Measurements from ENCODE around the gene RPS18.

DNA sequence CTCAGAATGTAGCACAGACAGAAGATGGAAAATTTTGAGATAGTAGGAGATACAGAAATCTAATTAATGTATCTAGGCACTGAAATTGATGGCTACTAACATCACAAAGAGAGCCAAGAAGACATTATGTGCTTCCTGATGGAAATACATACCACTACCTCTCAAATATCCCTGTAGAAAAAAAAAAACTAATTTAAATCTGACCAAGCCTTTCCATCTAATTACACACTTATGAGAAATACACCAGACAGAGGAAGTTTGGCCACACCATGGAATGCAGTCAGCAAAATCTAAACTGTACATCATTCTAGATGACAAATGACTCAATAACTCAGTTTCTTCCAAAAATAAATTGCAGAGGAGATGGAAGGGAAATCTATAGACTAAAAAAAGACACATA is 19.1 kb upstream of the RPS18 start:
- TF ChIP-seq NBN (conservative IDR thresholded peaks at IDR 0.05) (no peak), TCF7L2 (IDR thresholded peaks at IDR 0.05; ENCODE audit: low read depth, low read length) (no peak), SATB2 (CRISPR knock-in tag; IDR thresholded peaks at IDR 0.05) (no peak), YY1 (IDR thresholded peaks at IDR 0.05; ENCODE audit: insufficient read depth, insufficient replicate concordance, low read depth, low read length) (no peak)
- TF ChIP-seq, protein P1, sequence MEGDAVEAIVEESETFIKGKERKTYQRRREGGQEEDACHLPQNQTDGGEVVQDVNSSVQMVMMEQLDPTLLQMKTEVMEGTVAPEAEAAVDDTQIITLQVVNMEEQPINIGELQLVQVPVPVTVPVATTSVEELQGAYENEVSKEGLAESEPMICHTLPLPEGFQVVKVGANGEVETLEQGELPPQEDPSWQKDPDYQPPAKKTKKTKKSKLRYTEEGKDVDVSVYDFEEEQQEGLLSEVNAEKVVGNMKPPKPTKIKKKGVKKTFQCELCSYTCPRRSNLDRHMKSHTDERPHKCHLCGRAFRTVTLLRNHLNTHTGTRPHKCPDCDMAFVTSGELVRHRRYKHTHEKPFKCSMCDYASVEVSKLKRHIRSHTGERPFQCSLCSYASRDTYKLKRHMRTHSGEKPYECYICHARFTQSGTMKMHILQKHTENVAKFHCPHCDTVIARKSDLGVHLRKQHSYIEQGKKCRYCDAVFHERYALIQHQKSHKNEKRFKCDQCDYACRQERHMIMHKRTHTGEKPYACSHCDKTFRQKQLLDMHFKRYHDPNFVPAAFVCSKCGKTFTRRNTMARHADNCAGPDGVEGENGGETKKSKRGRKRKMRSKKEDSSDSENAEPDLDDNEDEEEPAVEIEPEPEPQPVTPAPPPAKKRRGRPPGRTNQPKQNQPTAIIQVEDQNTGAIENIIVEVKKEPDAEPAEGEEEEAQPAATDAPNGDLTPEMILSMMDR (CRISPR knock-in tag; IDR thresholded peaks at IDR 0.05) = no peak
- TF ChIP-seq, protein P2, sequence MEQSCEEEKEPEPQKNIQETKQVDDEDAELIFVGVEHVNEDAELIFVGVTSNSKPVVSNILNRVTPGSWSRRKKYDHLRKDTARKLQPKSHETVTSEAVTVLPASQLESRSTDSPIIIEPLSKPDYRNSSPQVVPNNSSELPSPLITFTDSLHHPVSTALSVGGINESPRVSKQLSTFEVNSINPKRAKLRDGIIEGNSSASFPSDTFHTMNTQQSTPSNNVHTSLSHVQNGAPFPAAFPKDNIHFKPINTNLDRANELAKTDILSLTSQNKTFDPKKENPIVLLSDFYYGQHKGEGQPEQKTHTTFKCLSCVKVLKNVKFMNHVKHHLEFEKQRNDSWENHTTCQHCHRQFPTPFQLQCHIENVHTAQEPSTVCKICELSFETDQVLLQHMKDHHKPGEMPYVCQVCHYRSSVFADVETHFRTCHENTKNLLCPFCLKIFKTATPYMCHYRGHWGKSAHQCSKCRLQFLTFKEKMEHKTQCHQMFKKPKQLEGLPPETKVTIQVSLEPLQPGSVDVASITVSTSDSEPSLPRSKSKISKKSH (CRISPR knock-in tag; IDR thresholded peaks at IDR 0.05; ENCODE audit: borderline replicate concordance) = no peak
- TF ChIP-seq, protein P3, sequence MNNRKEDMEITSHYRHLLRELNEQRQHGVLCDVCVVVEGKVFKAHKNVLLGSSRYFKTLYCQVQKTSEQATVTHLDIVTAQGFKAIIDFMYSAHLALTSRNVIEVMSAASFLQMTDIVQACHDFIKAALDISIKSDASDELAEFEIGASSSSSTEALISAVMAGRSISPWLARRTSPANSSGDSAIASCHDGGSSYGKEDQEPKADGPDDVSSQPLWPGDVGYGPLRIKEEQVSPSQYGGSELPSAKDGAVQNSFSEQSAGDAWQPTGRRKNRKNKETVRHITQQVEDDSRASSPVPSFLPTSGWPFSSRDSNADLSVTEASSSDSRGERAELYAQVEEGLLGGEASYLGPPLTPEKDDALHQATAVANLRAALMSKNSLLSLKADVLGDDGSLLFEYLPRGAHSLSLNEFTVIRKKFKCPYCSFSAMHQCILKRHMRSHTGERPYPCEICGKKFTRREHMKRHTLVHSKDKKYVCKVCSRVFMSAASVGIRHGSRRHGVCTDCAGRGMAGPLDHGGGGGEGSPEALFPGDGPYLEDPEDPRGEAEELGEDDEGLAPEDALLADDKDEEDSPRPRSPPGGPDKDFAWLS (CRISPR knock-in tag; IDR thresholded peaks at IDR 0.05; ENCODE audit: borderline replicate concordance) = no peak

Data from HepG2 (cell line).